Activated naive CD4-positive, alpha-beta T cell treated with anti-CD3 and anti-CD28 coated beads, Interleukin-2, amount 50 U/mL, for 24 hours (primary cell): ENCODE measurements around the gene LGALS1.
"Not testable (repeated sequence)": the region's sequence is repeated elsewhere in the genome, so short reads cannot be mapped to it uniquely, and the experiment has no call there.

Experiments used
- H3K27ac Mint-ChIP-seq: one replicate; pipeline ENCODE4 v1.8.0; 2021; ENCODE audit warnings: mild to moderate bottlenecking, mixed read lengths
- H3K27me3 Mint-ChIP-seq: one replicate; pipeline ENCODE4 v1.8.0; 2021; ENCODE audit warnings: mixed read lengths
- H3K36me3 Mint-ChIP-seq: one replicate; pipeline ENCODE4 v1.8.0; 2021; ENCODE audit warnings: mixed read lengths
- H3K4me1 Mint-ChIP-seq: one replicate; pipeline ENCODE4 v1.8.0; 2021; ENCODE audit warnings: mixed read lengths
- H3K4me3 Mint-ChIP-seq: one replicate; pipeline ENCODE4 v1.8.0; 2021; ENCODE audit warnings: mild to moderate bottlenecking, mixed read lengths
- H3K9me3 Mint-ChIP-seq: one replicate; pipeline ENCODE4 v1.8.0; 2021; ENCODE audit warnings: mixed read lengths

Gene LGALS1

DNA sequence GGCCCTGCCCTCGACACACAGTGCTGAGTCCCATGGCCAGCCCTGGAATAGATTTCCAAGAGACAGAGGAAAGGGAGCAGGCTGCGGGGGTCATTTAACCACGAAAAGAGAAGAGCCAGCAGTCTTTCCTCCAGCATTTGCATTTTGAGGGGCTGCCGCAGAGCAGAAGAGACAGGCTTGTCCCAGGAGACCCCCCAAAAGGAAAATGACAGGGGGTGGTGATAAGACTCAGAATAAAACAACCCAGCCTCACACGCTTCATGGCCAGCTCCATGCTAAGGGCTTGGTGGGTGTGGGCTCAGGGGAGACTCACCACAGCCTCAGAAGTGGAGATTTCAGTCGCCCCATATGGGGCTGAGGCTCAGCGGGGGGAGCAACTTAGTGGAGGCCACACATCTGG, 38.3 kb downstream of the LGALS1 start:
- no peak overlapping the region for H3K27ac Mint-ChIP-seq
- peaks cover 4% of the 10 kb centered on the region for H3K36me3 Mint-ChIP-seq

GRCh38 chr22:37714634-37715033, 39.2 kb downstream of the LGALS1 start:
- Mint-ChIP-seq H3K9me3 (no peaks in the 10 kb centered on the region), H3K4me3 (no peak overlapping the region), H3K4me1 (no peaks in the 10 kb centered on the region), H3K36me3 (peaks cover 4% of the 10 kb centered on the region), H3K27ac (no peak overlapping the region), H3K27me3 (no peaks in the 10 kb centered on the region)

More for the DNA sequence above, 38.3 kb downstream of the LGALS1 start:
- Mint-ChIP-seq H3K9me3 (no peaks in the 10 kb centered on the region), H3K4me1 (no peaks in the 10 kb centered on the region), H3K4me3 (no peak overlapping the region), H3K27me3 (no peaks in the 10 kb centered on the region)

DNA sequence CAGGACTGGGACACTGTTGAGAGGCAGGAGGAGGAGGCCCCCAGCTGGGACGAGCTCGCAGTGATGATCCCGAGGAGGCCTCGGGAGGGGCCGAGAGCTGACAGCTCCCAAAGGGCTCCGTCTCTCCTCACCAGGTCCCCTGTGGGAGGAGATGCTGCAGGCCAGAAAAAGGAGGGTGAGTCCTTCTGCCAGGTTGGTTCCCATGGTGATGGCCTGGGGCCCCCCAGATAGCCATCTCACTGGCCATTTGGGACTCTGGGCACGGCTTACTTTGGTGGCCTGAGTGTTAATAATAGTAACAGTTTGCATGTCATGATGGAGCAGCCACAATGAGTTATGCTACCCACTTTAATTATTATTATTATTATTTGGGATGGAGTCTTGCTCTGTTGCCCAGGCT, 40.3 kb downstream of the LGALS1 start:
- Mint-ChIP-seq H3K4me3 (no peak overlapping the region), H3K9me3 (no peaks in the 10 kb centered on the region), H3K36me3 (peaks cover 4% of the 10 kb centered on the region), H3K27me3 (no peaks in the 10 kb centered on the region), H3K4me1 (no peaks in the 10 kb centered on the region), H3K27ac (no peak overlapping the region)

GRCh38 chr22:37716708-37717107, 41.3 kb downstream of the LGALS1 start:
- Mint-ChIP-seq H3K27me3 (no peaks in the 10 kb centered on the region), H3K27ac (no peak overlapping the region), H3K9me3 (no peaks in the 10 kb centered on the region), H3K36me3 (peaks cover 4% of the 10 kb centered on the region), H3K4me3 (no peak overlapping the region), H3K4me1 (no peaks in the 10 kb centered on the region)

DNA sequence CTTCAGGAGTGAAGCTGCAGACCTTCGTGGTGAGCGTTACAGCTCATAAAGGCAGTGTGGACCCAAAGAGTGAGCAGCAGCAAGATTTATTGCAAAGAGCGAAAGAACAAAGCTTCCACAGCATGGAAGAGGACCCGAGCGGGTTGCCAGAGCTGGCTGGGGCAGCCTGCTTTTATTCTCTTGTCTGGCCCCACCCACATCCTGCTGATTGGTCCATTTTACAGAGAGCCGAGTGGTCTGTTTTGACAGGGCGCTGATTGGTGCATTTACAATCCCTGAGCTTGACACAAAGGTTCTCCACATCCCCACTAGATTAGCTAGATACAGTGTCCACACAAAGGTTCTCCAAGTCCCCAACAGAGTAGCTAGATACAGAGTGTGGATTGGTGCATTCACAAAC, 41.8 kb downstream of the LGALS1 start:
- H3K4me1 Mint-ChIP-seq, H3K9me3 Mint-ChIP-seq, H3K27me3 Mint-ChIP-seq, H3K4me3 Mint-ChIP-seq, H3K36me3 Mint-ChIP-seq, H3K27ac Mint-ChIP-seq: not testable (repeated sequence)

DNA sequence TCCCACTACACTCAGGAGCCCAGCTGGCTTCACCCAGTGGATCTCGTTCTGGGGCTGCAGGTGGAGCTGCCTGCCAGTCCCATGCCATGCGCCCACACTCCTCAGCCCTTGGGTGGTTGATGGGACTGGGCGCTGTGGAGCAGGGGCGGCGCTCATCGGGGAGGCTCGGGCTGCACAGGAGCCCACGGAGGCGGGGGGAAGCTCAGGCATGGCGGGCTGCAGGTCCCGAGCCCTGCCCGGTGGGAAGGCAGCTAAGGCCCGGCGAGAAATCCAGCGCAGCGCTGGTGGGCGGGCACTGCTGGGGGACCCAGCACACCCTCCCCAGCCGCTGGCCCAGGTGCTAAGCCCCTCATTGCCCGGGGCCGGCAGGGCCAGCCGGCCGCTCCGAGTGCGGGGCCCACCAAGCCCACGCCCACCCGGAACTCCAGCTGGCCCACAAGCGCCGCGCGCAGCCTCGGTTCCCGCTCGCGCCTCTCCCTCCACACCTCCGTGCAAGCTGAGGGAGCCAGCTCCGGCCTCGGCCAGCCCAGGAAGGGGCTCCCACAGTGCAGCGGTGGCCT, 42.4 kb downstream of the LGALS1 start:
- not testable (repeated sequence) for H3K9me3 Mint-ChIP-seq, H3K4me3 Mint-ChIP-seq, H3K27ac Mint-ChIP-seq, H3K27me3 Mint-ChIP-seq, H3K4me1 Mint-ChIP-seq, H3K36me3 Mint-ChIP-seq

- H3K36me3 Mint-ChIP-seq, result peaks cover 1% of the 10 kb centered on the region
- no peak overlapping the region for H3K4me3 Mint-ChIP-seq
- H3K4me1 Mint-ChIP-seq, result no peaks in the 10 kb centered on the region
- H3K9me3 Mint-ChIP-seq, result no peaks in the 10 kb centered on the region
- no peak overlapping the region for H3K27ac Mint-ChIP-seq
- no peaks in the 10 kb centered on the region for H3K27me3 Mint-ChIP-seq
These were observed 50.3 kb downstream of the LGALS1 start for GRCh38 chr22:37725551-37726240.

GRCh38 chr22:37726241-37726887, 50.9 kb downstream of the LGALS1 start:
- no peak overlapping the region for H3K4me3 Mint-ChIP-seq
- H3K4me1 Mint-ChIP-seq, result no peaks in the 10 kb centered on the region
- H3K36me3 Mint-ChIP-seq, result peaks cover 1% of the 10 kb centered on the region
- H3K27me3 Mint-ChIP-seq, result no peaks in the 10 kb centered on the region
- no peaks in the 10 kb centered on the region for H3K9me3 Mint-ChIP-seq
- no peak overlapping the region for H3K27ac Mint-ChIP-seq

- Mint-ChIP-seq H3K27me3 (no peaks in the 10 kb centered on the region), H3K9me3 (no peaks in the 10 kb centered on the region), H3K36me3 (peaks cover 1% of the 10 kb centered on the region), H3K4me3 (no peak overlapping the region), H3K27ac (no peak overlapping the region), H3K4me1 (no peaks in the 10 kb centered on the region)
These were observed 53.2 kb downstream of the LGALS1 start for GRCh38 chr22:37728620-37729019.
